ENCODE results near the gene MMP27. TPM values are rescaled to one million over a fixed set of nuclear protein-coding genes. Genes with fewer than 3 reads are reported as not detected.
"Not testable (repeated sequence)": the region's sequence is repeated elsewhere in the genome, so short reads cannot be mapped to it uniquely, and the experiment has no call there.

The MMP27 gene
- total RNA-seq, 1 experiment from 2014 or later, result not detected

DNA sequence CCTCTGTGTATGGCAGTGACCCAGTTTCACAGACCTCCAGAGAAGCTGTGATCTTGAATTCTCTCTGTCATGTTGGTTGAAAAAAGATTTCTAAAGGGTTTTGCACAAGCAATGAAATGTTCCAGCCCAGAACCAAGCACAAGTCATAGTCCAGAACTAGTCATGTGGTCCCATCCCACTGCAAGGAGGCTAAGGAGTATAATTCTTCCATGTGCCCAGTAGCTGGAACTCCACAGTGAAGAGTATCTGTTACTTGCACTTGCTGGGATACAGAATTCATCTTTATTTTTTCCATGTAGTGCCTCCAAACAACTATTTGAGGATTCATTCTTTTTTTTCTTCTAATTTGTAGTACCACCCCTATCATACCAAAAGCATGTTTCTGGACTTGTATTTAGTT is 29.1 kb upstream of the MMP27 start:
- H3K4me3 Mint-ChIP-seq, result no peak overlapping the region
- POLR2A ChIA-PET, result no interaction called here
- H3K27ac Mint-ChIP-seq, result no peak overlapping the region
- TF ChIP-seq GRHL2 (CRISPR knock-in tag; IDR thresholded peaks at IDR 0.05; ENCODE audit: insufficient replicate concordance, severe bottlenecking) (no peak), TCF7 (CRISPR knock-in tag; IDR thresholded peaks at IDR 0.05; ENCODE audit: low read depth) (no peak), KAT7 (CRISPR knock-in tag; IDR thresholded peaks at IDR 0.05; ENCODE audit: borderline replicate concordance) (no peak), ELF4 (CRISPR knock-in tag; IDR thresholded peaks at IDR 0.05; ENCODE audit: low read depth) (no peak), JUN (CRISPR knock-in tag; IDR thresholded peaks at IDR 0.05) (no peak), TP53 (CRISPR knock-in tag; IDR thresholded peaks at IDR 0.05) (no peak), CTCF (IDR thresholded peaks at IDR 0.05) (no peak), ZMAT4 (CRISPR knock-in tag; IDR thresholded peaks at IDR 0.05) (no peak)
- TF ChIP-seq, protein P1, sequence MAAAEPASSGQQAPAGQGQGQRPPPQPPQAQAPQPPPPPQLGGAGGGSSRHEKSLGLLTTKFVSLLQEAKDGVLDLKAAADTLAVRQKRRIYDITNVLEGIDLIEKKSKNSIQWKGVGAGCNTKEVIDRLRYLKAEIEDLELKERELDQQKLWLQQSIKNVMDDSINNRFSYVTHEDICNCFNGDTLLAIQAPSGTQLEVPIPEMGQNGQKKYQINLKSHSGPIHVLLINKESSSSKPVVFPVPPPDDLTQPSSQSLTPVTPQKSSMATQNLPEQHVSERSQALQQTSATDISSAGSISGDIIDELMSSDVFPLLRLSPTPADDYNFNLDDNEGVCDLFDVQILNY (CRISPR knock-in tag; IDR thresholded peaks at IDR 0.05), result no peak
- CTCF ChIA-PET, result interaction anchor here (0.7 to 1.2 kb wide), 4 partner anchors 24 to 97 kb away, joined by 3 to 4 read pairs (median 3); no protein-coding TSS in a partner anchor
- peaks cover 7% of the 10 kb centered on the region for H3K4me1 Mint-ChIP-seq
- no peak for ATAC-seq
- no peaks in the 10 kb centered on the region for H3K27me3 Mint-ChIP-seq (ENCODE audit: low read depth)
- no peaks in the 10 kb centered on the region for H3K9me3 Mint-ChIP-seq
- no peak for DNase-seq (ENCODE audit: low spot score)
- no peaks in the 10 kb centered on the region for H3K36me3 Mint-ChIP-seq

GRCh38 chr11:102733232-102733875 is 27.8 kb upstream of the MMP27 start:
- Mint-ChIP-seq H3K9me3 (no peaks in the 10 kb centered on the region), H3K27ac (no peak overlapping the region), H3K36me3 (no peaks in the 10 kb centered on the region), H3K4me3 (no peak overlapping the region), H3K4me1 (peaks cover 4% of the 10 kb centered on the region), H3K27me3 (ENCODE audit: low read depth) (no peaks in the 10 kb centered on the region)
- TF ChIP-seq RELA (CRISPR knock-in tag; IDR thresholded peaks at IDR 0.05; ENCODE audit: borderline replicate concordance) (no peak), AFF4 (CRISPR knock-in tag; IDR thresholded peaks at IDR 0.05; ENCODE audit: borderline replicate concordance) (no peak), CTCF (IDR thresholded peaks at IDR 0.05) (peak; percentile 84), TEAD1 (CRISPR knock-in tag; IDR thresholded peaks at IDR 0.05) (no peak)
- ChIA-PET POLR2A (no interaction called here), CTCF (interaction anchor here (0.5 to 1.4 kb wide), 6 partner anchors 47 to 376 kb away, joined by 3 to 5 read pairs (median 3); partner anchors contain the start of genes DYNC2H1, MMP1 and MMP10)
- peak; percentile 86 for DNase-seq (ENCODE audit: low spot score)
- ATAC-seq, result peak; percentile 99

- H3K36me3 Mint-ChIP-seq; H3K27ac Mint-ChIP-seq; H3K4me1 Mint-ChIP-seq; H3K27me3 Mint-ChIP-seq (ENCODE audit: low read depth); H3K4me3 Mint-ChIP-seq; CTCF ChIA-PET; ATAC-seq; POLR2A ChIA-PET; DNase-seq (ENCODE audit: low spot score); H3K9me3 Mint-ChIP-seq: not testable (repeated sequence)
Measured at GRCh38 chr11:102730944-102731343, 25.4 kb upstream of the MMP27 start.
